ENCODE results near the gene TSBP1.
"Not testable (repeated sequence)": the region's sequence is repeated elsewhere in the genome, so short reads cannot be mapped to it uniquely, and the experiment has no call there.

Gene TSBP1

DNA sequence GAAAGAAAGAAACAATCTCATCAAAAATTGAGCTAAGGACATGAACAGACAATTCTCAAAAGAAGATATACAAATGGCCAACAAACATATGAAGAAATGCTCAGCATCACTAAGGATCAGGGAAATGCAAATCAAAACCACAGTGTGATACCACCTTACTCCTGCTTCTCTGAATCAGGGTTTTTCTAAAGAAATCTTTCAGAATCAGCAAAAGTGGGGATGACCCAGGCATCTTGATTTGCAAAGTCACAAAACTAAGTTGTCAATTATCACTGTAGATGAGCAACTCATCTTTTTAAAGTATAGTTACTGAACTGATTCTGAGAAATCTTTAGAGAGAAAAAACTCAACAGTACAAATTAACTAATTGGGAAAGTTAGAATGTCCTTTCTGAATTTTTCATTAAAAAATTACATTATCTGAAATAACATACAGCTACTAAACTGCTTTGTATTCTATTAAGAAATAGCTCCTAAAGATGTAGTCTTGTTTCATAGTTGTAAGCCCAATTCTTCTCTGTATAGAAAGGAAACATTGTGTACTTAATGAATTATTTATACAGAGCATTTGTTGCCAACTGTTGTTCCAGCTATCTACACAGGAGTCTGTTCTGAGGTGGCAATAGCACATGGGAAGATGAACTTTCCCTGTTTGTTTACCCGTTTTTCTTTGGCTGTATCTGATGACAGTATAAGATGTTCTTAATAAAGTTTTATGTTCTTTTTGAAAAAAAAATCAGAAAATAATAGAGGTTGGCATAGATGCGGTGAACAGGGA is 97.7 kb downstream of the TSBP1 start:
- DNase-seq, result not testable (repeated sequence)

DNA sequence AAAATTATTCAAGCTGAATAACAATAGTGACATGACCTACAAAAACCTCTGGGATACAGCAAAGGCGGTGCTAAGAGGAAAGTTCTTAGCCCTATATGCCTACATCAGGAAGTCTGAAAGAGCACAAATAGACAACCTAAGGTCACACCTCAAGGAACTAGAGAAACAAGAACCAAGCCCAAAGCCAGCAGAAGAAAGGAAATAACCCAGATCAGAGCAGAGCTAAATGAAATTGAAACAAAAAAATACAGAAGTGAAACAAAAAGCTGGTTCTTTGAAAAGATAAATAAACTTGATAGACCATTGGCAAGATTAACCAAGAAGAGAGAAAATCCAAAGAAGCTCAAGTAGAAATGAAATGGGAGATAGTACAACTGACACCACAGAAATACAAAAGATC is 100.3 kb downstream of the TSBP1 start:
- no peak for DNase-seq

GRCh38 chr6:32268459-32268858 is 103.2 kb downstream of the TSBP1 start:
- not testable (repeated sequence) for DNase-seq

DNA sequence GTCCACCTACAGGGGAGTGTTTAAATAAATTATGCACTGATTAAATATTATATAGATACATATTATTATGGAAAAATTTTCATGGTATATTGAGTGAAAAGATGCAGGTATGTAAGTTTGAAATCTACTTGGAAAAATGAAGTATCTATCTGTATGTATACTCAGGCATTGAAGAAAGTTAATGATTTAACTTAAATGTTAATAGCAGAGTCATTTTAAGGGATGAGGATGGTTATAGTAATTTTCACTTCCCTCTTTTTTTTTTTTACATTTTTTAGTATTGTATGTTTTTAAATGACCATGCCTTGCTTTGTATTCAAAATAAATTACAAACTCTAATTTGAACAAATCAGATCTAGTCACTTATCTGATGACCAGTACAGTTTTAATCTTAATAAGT is 104.7 kb downstream of the TSBP1 start:
- no peak for DNase-seq

GRCh38 chr6:32257262-32257661 is 114.4 kb downstream of the TSBP1 start:
- not testable (repeated sequence) for DNase-seq

DNA sequence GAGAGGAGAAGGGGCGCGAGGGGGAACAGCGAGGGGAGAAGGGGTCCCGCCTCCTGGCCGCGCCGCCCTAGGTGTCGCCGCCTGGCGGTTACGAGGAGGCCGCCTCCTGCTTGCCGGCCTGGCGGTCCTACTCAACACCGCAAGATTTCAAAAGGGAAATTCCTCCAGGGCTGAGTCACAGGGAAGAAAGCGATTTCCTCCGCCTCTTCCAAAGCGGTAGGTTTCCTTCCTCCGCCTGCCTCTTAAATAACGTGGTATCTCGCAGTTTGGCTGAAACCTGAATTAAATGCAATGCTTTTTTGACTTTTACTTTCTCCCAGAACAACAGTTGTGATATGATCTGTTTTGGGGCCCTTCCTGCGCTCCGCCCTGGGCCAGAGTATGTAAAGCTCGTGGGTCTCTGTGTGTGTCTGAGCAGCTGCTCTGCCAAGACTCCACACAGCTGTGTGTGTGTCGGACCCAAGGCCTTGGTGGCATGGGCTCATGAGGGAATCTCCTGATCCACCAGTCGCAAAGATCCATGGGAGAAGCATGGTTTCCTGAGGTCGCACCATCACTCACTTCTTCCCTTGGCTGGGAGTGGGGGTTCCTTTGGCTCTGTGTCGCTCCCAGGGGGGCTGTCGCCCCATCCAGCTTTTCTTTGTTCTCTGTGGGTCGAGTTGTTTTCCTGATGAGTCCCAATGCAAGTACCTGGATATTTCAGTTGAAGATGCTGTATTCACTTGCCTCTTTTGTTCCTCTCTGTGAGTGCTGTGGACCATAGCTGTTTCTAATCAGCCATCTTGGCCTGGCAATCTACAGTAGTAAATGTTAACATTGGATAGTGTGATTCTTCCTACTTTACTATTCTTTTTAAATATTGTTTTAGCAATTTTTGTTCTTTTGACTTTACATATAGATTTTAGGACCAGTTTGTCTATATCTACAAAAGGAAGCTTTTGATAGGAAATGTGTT is 116.2 kb downstream of the TSBP1 start:
- peak; percentile 27 for DNase-seq

- no peak for DNase-seq
Observed at GRCh38 chr6:32254761-32255198, 116.9 kb downstream of the TSBP1 start.

- no peak for DNase-seq
Observed at GRCh38 chr6:32252331-32253009, 119.2 kb downstream of the TSBP1 start.

- no peak for DNase-seq
Observed at GRCh38 chr6:32249262-32249661, 122.4 kb downstream of the TSBP1 start.

DNA sequence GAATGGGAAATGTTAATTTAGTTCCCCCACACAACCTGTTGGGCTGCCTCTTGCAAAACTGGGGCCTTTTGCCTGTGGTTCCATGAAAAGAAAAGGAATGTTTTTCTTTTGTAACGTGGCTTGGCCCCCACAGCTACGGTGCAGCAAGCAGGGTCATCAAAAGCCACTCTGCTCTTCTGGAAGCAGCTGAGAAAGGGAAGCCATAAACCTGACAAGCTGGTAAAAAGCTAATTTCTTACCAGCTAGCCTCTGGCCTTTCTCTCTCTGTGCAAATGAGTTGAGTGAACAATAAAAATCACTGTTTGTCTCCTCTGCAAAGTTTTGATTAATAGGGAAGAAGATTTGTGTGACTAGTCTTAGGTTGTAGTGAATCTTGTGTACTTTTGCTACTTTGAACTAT is 124.3 kb downstream of the TSBP1 start:
- no peak for DNase-seq

DNA sequence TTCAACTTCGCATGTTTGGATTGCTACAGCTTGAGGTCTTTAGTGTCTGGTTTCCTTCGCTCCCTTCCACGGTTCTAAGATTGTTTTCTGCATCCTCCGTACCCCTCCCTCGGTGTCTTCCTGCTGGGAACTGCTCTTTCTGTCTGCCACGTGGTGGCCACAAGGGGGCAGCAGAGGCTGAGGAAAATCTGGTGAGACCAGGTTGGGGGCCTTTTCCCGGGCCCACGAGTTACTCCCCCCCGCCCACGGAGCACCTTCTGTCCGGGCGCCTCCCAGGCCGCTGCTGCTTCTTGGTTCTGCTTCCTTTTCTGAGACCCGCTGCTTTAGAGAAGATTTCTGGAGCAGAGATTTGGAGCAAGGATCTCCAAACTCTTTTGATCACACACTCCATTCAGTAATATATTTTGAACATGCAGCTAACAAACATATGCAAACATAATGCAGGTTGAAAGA is 126.7 kb downstream of the TSBP1 start:
- peak; percentile 69 for DNase-seq

- DNase-seq, result no peak
Observed at GRCh38 chr6:32244270-32244669, 127.4 kb downstream of the TSBP1 start.
